GM12892 (cell line): ENCODE results near the gene LST1.

Experiments
- DNase-seq: peaks from one replicate; pipeline ENCODE4 v3.0.0; 2011; ENCODE audit not compliant: insufficient read length
- FAIRE-seq: peaks from 2 replicates; lab custom pipeline; 2011; peaks lifted over from hg19 to GRCh38; lab: Jason Lieb, UNC
- POLR2A ChIP-seq: IDR thresholded peaks from 2 replicates; pipeline ENCODE4 v1.6.1; 2011; ENCODE audit warnings: low read depth, low read length, control low read depth
- POLR2AphosphoS5 ChIP-seq: IDR thresholded peaks from 2 replicates; pipeline ENCODE4 v1.6.1; 2011; ENCODE audit warnings: low read depth, low read length, control low read depth
- TAF1 ChIP-seq: IDR thresholded peaks from 2 replicates; pipeline ENCODE4 v1.6.1; 2011; ENCODE audit warnings: low read depth, mild to moderate bottlenecking, control low read depth, low read length, borderline replicate concordance

The LST1 gene

DNA sequence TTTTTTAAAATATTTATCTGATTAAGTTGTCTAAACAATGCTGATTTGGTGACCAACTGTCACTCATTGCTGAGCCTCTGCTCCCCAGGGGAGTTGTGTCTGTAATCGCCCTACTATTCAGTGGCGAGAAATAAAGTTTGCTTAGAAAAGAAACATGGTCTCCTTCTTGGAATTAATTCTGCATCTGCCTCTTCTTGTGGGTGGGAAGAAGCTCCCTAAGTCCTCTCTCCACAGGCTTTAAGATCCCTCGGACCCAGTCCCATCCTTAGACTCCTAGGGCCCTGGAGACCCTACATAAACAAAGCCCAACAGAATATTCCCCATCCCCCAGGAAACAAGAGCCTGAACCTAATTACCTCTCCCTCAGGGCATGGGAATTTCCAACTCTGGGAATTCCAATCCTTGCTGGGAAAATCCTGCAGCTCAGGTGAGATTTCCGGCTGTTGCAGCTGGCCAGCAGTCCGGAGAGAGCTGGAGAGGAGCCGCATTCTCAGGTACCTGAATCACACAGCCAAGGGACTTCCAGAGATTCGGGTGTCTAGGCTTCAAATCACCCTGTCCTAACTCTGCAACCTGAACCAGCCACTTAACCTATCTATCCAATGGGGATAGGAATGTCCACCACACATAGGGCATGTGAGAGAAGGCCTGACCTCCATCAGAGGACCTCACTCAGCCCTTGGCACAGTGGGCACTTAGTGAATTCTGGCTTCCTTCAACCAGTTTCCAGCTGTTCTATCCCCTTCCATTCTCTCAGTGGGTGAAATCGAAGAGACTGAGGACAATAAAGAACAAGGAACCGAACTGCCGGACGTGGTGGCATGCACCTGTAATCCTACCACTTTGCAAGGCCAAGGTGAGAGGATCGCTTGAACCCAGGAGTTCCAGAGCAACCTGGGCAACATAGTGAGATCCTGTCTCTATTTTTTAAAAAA lies 7.6 kb upstream of the LST1 start:
- no peak for TF ChIP-seq TAF1
- TF ChIP-seq POLR2AphosphoS5, result peak; percentile 81
- TF ChIP-seq POLR2A, result peak; percentile 81
- DNase-seq, result no peak
- peak; percentile 9 for FAIRE-seq

DNA sequence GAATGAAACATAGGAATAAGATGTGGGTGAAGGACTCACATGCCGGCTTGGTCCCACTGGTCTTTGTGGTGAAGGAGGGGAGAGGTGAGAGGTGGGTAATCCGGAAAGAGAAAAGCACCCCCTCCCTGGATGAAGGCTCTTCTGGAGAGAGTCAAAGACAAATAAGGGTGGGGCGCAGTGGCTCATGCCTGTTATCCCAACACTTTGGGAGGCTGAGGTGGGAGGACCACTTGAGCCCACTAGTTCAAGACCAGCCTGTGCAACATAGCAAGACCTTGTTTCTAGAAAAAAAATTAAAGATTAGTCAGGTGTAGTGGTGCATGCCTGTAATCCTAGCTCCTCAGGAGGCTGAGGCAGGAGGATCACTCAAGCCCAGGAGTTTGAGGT lies 7.0 kb upstream of the LST1 start:
- DNase-seq (no peak), FAIRE-seq (no peak)
- no peak for TF ChIP-seq TAF1
- no peak for TF ChIP-seq POLR2A
- TF ChIP-seq POLR2AphosphoS5, result no peak

DNA sequence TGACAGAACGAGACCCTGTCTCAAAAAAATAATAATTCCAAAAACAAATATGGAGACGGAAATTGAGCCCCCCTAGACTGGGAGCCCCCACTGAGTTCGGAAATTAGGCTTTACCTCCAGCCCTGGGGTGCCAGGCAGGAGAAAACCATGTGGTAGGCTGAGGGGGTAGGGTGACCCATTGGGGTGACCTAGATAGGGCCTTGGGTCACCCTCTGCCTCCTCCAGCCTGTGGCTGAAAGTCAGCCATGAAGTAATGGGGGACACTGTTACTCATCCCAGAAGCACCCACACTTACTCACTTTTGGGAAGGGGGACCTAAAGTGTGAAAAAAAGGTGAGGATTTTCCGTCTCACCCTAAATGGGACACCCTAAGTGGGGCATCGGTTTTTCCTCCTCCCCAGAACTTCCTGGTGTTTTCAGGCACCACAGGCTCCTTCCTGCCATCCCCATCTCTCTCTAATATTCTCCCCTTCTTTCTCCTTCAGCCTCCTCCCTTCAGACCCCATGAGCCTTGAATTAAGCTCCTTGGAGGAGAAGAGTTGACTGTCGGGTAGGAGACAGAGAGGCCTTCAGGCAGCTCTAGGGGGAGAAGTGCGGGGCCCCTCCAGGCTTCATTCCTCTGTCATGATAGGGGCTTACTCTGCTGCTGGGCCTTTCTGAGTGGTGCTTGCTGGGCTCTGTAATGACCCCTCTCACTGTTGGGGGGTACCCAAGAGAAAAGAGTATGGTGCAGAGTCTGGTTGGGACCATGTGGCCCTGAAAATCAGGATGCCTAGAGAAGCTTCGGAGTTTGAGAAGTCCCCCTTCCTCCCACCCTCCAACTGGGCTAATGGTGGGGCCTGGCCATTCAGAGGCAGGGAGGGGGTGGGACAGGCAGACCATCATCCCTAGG lies 6.3 kb upstream of the LST1 start:
- TF ChIP-seq TAF1 (no peak), POLR2A (peak; percentile 48; the same call in 1 of the 2 replicates)
- DNase-seq (no peak), FAIRE-seq (peak; percentile 44)

DNA sequence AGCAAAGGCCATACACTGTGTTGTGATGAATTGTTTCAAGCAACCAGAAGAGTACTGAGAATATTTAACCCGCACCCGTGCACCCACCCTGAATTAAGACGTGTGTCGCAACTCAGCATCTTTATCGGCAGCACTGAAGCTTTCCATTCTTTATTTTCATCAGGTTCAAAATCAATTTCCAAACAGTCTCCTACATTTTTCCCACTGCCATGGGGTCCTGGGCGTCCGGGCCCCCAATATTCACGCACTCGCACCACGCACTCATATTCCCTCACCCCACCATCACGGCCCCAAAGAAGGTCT lies 5.7 kb upstream of the LST1 start:
- TF ChIP-seq POLR2A (no peak), TAF1 (no peak), POLR2AphosphoS5 (no peak)
- DNase-seq, result no peak
- FAIRE-seq, result no peak

DNA sequence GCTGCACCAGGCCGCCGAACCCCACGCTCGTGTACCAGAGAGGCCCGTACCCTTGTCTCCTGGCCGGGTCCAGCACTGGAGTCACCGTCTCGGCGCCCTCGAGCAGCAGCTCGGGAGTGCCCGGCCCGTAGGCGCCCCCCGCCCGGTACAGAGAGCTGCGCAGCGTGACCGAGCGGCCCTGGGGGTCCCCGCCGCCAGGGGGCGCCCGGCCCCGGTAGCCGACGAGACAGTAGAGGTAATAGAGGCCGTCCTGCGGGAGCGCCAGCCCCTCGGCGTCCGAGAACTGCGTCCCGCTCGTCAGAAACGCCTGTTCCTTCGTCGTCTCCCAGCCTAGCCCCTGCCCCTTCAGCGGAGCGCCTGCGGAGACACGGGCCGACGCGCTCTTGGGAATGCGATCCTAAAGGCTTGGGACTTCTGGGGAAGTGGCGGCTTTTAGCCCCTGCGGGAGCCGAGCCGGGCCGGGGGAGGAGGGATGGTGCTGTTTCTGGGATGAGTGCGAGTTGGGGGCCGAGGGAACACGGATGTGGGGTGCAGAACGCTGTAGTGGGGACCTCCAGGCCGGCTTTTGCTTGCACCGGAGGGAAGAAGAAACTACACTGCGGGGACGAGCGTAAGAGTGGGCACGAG lies 5.2 kb upstream of the LST1 start:
- FAIRE-seq (peak; percentile 92), DNase-seq (no peak)
- TF ChIP-seq TAF1, result no peak; the same call in 1 of the 2 replicates
- peak; percentile 40; the same call in 1 of the 2 replicates for TF ChIP-seq POLR2AphosphoS5
- TF ChIP-seq POLR2A, result peak; percentile 69; the same call in 1 of the 2 replicates

DNA sequence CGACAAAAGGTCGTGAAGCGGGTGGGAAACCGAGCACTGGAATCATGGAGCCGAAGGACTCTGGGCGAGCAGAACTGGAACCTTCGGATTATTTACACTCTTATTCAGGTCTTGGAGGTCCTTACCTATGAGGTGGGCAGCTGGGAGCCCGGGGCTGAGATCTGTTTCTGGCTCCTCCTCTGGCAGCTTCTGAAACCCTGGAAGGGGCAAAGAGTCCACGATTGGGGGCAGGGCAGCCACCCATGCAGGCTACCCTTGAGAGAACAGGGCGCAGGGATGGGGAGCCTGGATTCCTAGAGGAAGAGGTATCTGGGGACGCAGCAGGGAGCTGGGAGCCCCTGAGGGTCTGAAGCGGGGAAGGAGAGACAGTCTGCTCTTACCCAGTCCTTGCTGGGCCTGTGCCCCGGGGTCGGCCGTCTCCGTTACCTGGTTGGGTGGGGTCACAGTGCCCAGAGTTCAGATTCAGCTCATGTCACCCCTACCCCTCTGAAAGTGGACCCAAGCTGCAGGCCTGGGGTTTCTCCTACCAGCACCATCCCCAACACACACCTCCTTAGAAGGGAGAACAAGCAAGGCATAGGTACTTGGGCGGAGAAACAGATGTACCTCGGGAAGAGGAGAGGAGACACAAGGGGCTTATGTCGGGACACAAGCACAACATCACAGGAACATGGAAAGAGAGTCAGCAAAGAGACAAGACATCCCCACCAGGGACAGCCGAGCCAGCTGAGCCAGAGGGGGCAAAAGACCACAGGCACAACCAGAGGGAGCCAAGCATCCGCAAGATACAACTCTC lies 4.4 kb upstream of the LST1 start:
- DNase-seq (no peak), FAIRE-seq (no peak)
- no peak for TF ChIP-seq TAF1
- no peak for TF ChIP-seq POLR2AphosphoS5
- no peak for TF ChIP-seq POLR2A

DNA sequence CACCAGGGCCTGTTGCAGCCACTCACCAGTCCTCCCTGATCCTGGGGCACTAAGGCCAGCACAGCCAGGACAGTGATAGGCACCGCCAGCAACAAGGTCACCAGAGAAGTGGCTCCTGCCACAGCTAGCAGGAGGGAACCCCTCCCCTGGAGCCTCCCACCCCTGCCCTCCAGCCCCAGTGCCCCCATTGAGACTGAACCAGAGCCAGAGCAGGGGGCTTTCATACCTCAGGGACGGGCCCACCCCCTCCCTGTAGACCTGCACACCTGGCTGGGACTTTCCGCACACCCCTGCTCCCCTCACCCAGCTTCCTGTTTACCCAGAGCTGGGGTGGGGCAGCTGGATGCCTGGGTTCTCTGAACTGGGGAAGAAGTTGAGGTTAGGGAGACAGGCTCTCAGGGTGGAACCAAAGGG lies 3.8 kb upstream of the LST1 start, which contains the start of gene LTB:
Gene LTB, minus strand, starts transcription at position 195 of the 414 bp plus-strand sequence. Its CDS starts 7 bp downstream, at position 188.
- FAIRE-seq (no peak), DNase-seq (no peak)
- TF ChIP-seq TAF1 (no peak), POLR2A (peak; percentile 31), POLR2AphosphoS5 (no peak)

DNA sequence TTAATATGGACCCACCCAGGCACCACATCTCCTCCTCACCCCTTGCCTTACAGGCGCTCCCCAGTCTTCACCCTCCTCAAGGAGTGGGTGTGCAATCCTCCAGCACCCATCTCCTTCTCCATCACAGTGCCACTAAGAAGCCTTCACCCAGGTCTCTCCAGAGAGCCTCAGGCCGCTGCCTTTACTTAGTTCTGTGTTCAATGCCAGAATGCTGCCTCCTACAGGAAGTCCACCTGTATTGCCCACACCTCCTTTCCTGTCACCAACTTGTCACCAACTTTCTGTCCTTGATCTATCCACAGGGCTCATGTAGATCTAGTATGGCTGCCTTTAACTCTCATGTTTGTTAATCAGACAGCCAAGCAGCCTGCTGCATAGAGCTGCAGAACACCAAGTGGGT lies 586 bp upstream of the LST1 start:
- no peak for DNase-seq
- no peak for TF ChIP-seq TAF1
- TF ChIP-seq POLR2AphosphoS5, result no peak
- no peak for TF ChIP-seq POLR2A
- peak; percentile 46 for FAIRE-seq

DNA sequence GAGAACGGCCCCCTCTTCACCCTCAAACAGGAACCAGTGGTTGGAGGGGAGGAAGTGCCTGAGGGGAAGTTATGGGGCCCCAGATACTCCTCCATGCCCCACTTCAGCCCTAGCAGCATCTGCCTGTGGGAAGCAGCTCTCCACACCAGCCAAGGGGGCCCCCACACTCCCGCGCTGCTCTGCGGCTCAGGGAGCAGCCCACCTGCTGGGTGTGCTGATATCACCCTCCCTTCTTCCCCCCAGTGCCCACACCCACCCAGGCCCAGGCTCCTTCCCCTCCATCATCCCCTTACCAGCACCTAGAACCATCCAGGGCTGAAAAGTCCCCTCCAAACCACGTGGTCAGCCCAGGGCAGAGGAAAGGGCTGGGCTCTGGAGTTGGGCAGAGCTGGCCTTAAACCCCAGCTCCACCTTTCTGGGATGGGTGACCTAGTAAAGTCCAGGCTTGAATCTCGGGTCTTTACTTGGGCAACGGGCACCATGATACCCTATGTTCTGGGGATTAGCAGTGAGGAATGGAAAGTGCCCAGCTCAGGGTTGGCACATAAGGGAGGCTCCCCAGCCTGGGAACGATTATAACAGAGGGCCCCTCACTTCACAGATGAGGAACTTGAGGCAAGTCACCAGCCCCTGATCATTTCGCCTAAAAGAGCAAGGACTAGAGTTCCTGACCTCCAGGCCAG lies 663 bp downstream of the LST1 start:
- peak; percentile 81 for FAIRE-seq
- no peak for DNase-seq
- TF ChIP-seq POLR2A (peak; percentile 53; the same call in 1 of the 2 replicates), POLR2AphosphoS5 (peak; percentile 27; the same call in 1 of the 2 replicates), TAF1 (no peak)
